GM19372 (cell line): ENCODE results near the gene ATP8B2.
"Not testable (repeated sequence)": the region's sequence is repeated elsewhere in the genome, so short reads cannot be mapped to it uniquely, and the experiment has no call there.

Experiments
- ATAC-seq: cut with Tn5 transposase; IDR thresholded peaks from one replicate; pipeline ENCODE4 v1.9.1; 2021; ENCODE audit warnings: mild to moderate bottlenecking, low read depth, moderate library complexity; ENCODE audit not compliant: unreplicated experiment

The ATP8B2 gene

GRCh38 chr1:154324669-154325582 is at the start of gene ATP8B2:
TSS of gene ATP8B2 (plus strand) at chr1:154325525. CDS start at chr1:154328142, 2,617 bp downstream.
- peak; percentile 50 for ATAC-seq

- ATAC-seq: no peak
These were observed 48.5 kb upstream of the ATP8B2 start for GRCh38 chr1:154276797-154277196.

- not testable (repeated sequence) for ATAC-seq
These were observed 37.7 kb upstream of the ATP8B2 start for GRCh38 chr1:154287591-154287990.

- ATAC-seq: no peak
These were observed 36.7 kb upstream of the ATP8B2 start for GRCh38 chr1:154288661-154289060.

- no peak for ATAC-seq
These were observed 34.4 kb upstream of the ATP8B2 start for GRCh38 chr1:154290921-154291320.

GRCh38 chr1:154295408-154296235 is 29.7 kb upstream of the ATP8B2 start:
- ATAC-seq: no peak

- ATAC-seq: no peak
These were observed 23.7 kb upstream of the ATP8B2 start for GRCh38 chr1:154301582-154301981.

GRCh38 chr1:154304664-154305337 is 20.5 kb upstream of the ATP8B2 start:
- no peak for ATAC-seq

- no peak for ATAC-seq
These were observed 19.2 kb upstream of the ATP8B2 start for GRCh38 chr1:154306151-154306550.

- not testable (repeated sequence) for ATAC-seq
These were observed 17.6 kb upstream of the ATP8B2 start for GRCh38 chr1:154307670-154308270.

- not testable (repeated sequence) for ATAC-seq
These were observed 16.2 kb upstream of the ATP8B2 start for GRCh38 chr1:154309136-154309535.

GRCh38 chr1:154312229-154313065 is 12.9 kb upstream of the ATP8B2 start:
- not testable (repeated sequence) for ATAC-seq

GRCh38 chr1:154313066-154313356 is 12.3 kb upstream of the ATP8B2 start:
- ATAC-seq: no peak

GRCh38 chr1:154314226-154314625 is 11.1 kb upstream of the ATP8B2 start:
- ATAC-seq: not testable (repeated sequence)

GRCh38 chr1:154316704-154317103 is 8.6 kb upstream of the ATP8B2 start:
- ATAC-seq: no peak

GRCh38 chr1:154318386-154318785 is 6.9 kb upstream of the ATP8B2 start:
- ATAC-seq: no peak

GRCh38 chr1:154320882-154321608 is 4.3 kb upstream of the ATP8B2 start, which contains the start of gene AQP10:
TSS of gene AQP10 (plus strand) at chr1:154321093. CDS start at chr1:154321156, 63 bp downstream.
- no peak for ATAC-seq

GRCh38 chr1:154321609-154321934 is 3.8 kb upstream of the ATP8B2 start:
- not testable (repeated sequence) for ATAC-seq

GRCh38 chr1:154323493-154323892 is 1.8 kb upstream of the ATP8B2 start:
- no peak for ATAC-seq
